BJ (cell line): Measurements from ENCODE around the gene NHSL1. TPM values are rescaled to one million over a fixed set of nuclear protein-coding genes. Genes with fewer than 3 reads are reported as not detected.

ENCODE experiments used
- CTCF ChIA-PET: fragments of 350-600 bp; formaldehyde crosslinking; extraction: SDS; loops from one replicate; lab custom pipeline; 2021; ENCODE audit warnings: antibody characterized with exemption, inconsistent platforms; lab: Yijun Ruan, JAX
- POLR2A ChIA-PET: fragments of 300-600 bp; sonication (Branson Sonifier 250); formaldehyde crosslinking; extraction: SDS; loops from one replicate; lab custom pipeline; 2021; ENCODE audit warnings: antibody characterized with exemption; lab: Charles Lee
- DNase-seq: peaks from one replicate; pipeline ENCODE4 v3.0.0-alpha.2; 2011; ENCODE audit warnings: low read depth
- H3K27me3 ChIP-seq: 2 replicates; pipeline ENCODE4 v1.6.0; 2011; ENCODE audit warnings: low read length; ENCODE audit not compliant: control insufficient read depth, insufficient read depth
- H3K36me3 ChIP-seq: 2 replicates; pipeline ENCODE4 v1.5.1; 2011; ENCODE audit warnings: low read length; ENCODE audit not compliant: control insufficient read depth, insufficient read depth
- H3K4me3 ChIP-seq: 2 replicates; pipeline ENCODE4 v1.5.1; 2011; ENCODE audit warnings: low read depth, mild to moderate bottlenecking, control low read depth, low read length
- polyA plus RNA-seq: library from polyadenylated mRNA; depleted of rRNA; stranded (reverse); fragments of >200 nt; gene quantifications from 2 replicates; pipeline ENCODE4 v1.2.3, GENCODE V29; 2011
- TF ChIP-seq, protein P1 (sequence below): IDR thresholded peaks from 2 replicates; pipeline ENCODE4 v1.5.1; 2011; ENCODE audit warnings: low read depth, mild to moderate bottlenecking, control low read depth, inconsistent platforms, low read length, moderate library complexity; ENCODE audit not compliant: insufficient read depth

NHSL1 gene
- polyA plus RNA-seq, 1 experiment, result 3.6 TPM

DNA sequence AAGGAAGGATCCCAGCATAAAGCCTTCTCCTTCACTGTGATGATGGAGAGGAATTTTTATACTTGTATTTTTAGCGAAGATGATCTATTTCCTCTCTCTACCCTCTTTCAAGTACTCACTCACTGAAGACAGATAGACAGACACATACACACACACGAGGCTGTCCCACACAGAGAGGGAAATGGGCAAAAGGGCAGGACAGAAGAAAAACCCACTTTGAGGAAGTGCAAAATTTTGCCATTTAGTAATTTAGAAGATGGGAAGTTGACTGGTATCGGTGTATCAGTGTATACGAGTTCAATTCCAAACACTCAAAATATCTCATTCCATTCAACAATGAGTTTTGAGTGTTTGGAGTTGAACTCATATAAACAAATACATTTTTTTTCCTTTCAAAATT is 64.4 kb downstream of the NHSL1 start:
- POLR2A ChIA-PET, result interaction anchor here (0.6 kb wide), 1 partner anchor 692 kb away, joined by 3 read pairs; no protein-coding TSS in a partner anchor
- no peak for DNase-seq
- Histone ChIP-seq H3K27me3 (no peaks in the 10 kb centered on the region), H3K36me3 (no peaks in the 10 kb centered on the region), H3K4me3 (no peak overlapping the region)
- TF ChIP-seq, protein P1, sequence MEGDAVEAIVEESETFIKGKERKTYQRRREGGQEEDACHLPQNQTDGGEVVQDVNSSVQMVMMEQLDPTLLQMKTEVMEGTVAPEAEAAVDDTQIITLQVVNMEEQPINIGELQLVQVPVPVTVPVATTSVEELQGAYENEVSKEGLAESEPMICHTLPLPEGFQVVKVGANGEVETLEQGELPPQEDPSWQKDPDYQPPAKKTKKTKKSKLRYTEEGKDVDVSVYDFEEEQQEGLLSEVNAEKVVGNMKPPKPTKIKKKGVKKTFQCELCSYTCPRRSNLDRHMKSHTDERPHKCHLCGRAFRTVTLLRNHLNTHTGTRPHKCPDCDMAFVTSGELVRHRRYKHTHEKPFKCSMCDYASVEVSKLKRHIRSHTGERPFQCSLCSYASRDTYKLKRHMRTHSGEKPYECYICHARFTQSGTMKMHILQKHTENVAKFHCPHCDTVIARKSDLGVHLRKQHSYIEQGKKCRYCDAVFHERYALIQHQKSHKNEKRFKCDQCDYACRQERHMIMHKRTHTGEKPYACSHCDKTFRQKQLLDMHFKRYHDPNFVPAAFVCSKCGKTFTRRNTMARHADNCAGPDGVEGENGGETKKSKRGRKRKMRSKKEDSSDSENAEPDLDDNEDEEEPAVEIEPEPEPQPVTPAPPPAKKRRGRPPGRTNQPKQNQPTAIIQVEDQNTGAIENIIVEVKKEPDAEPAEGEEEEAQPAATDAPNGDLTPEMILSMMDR, result no peak
- CTCF ChIA-PET, result no interaction called here

DNA sequence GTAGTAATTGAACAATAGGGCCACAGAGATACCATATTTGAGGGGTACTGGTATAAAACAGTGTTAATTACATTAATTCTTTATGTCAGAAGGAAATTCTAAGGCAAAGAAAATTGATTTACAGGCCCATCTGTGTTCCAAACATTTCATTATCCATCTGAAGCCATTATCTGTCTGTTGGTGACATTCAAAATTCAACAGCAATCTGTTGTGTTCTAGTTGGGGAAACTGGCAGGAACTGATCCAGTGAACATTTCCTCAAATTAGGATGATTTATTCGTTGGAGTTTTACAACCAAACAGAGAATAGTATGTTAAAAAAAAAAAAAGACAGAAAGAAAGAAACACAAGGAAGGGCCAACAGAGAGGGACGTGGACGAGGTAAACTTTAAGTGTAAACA is 65.2 kb downstream of the NHSL1 start:
- CTCF ChIA-PET, result no interaction called here

DNA sequence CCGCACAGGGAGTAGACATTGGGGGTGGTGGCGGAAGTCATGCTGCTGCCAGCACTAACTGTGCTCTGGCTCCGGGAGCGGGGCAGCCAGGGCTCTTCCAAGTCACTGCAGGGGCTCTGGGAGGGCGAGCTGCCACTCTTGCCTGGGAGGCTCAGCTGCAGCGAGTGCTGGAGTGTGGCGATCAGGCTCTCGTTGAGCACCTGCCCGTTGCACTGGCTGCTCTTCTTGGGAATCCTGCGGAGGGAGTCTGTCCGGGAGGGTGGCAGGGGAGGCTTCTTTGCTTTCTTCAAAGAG is 67.3 kb downstream of the NHSL1 start:
- no peak for DNase-seq
- CTCF ChIA-PET, result interaction anchor here (1.6 to 8.5 kb wide), 2 partner anchors 78 to 157 kb away, joined by 5 to 95 read pairs; no protein-coding TSS in a partner anchor
- TF ChIP-seq, protein P1, result no peak
- Histone ChIP-seq H3K4me3 (no peak overlapping the region), H3K36me3 (no peaks in the 10 kb centered on the region), H3K27me3 (no peaks in the 10 kb centered on the region)
- POLR2A ChIA-PET, result no interaction called here

More for the DNA sequence above, 65.2 kb downstream of the NHSL1 start:
- POLR2A ChIA-PET, result interaction anchor here (0.7 kb wide), 1 partner anchor 684 kb away, joined by 4 read pairs; no protein-coding TSS in a partner anchor
- no peak for DNase-seq
- no peaks in the 10 kb centered on the region for H3K36me3 ChIP-seq
- no peaks in the 10 kb centered on the region for H3K27me3 ChIP-seq
- TF ChIP-seq, protein P1, result no peak
- H3K4me3 ChIP-seq, result no peak overlapping the region

DNA sequence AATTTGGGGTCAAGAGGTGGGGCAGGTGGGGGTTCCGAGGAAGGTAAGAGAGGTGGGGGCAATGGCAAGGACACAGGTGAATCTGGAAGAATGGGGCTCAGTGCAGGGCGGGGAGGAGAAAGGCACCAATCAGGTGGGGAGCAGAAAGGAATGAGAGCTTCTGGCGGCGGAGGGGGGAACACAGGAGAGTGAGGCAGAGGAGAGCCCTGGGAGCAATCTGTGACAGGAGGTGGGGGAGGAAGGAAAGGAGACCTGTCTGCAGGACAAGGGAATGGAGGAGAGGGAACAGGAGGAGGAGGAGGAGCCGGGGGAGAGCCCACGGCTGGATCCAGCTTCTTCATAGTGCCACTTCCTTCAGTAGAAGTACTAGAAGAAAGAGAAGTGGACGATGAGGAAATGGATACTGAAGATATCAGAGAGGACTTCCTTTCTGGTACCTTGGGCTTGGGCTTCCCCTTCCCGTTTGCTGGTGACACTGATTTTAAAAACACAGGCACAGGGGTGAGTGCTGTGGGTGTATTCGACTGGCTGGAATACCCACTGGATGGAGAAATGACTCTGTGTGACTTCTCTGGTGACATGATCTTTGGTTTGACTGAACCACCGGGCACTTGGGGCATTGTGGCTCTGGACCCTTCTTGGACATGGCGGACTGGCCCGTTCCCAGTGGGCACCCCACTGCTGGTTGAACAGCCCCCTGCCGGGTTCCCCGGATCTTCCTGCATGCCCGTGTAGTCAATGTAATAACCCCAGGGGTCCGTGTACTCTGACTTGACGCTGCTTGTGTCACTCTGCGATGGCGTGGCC is 67.8 kb downstream of the NHSL1 start:
- CTCF ChIA-PET, result interaction anchor here (1.6 to 8.5 kb wide), 6 partner anchors 8 to 159 kb away, joined by 5 to 95 read pairs (median 10); partner anchors contain the start of gene NHSL1
- Histone ChIP-seq H3K4me3 (no peak overlapping the region), H3K27me3 (no peaks in the 10 kb centered on the region), H3K36me3 (no peaks in the 10 kb centered on the region)
- POLR2A ChIA-PET, result no interaction called here
- no peak for DNase-seq
- TF ChIP-seq, protein P1, result no peak

DNA sequence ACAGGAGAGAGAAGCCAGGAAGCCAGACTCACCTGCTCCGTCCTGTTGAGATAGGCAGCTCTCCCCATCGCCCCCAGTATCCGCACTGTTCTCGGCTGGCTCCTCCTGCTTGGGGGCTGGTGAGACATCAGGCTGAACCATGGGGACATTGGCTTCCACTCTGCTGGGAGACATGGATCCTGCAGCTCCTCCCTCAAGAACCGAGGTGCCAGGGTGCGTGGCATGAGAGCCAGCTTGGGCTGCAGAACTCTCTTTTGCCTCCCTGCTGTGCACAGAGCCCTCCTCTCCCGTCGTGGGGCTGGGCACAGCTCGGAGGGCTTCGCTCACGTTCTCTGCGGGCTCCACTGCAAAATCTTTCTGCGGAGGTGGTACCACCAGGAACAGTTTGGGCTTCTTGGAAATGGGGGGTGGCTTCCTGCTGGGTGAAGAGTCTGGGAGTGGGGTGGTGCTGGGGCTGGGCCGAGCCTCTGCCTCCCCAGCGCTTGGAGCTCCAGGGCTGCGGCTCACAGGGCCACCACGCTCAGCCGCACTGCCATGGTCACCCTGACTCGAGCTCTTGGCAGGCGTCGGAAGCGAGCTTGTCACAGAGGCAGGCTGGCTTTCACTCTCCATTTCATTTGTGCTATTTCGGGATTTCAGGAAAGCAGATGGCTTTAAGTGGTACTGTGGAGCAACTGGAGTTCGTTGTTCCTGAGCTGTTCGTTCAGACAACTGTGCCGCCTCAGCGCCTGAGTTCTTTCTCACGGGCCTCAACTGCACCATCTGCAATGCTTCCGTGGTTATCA is 68.7 kb downstream of the NHSL1 start:
- CTCF ChIA-PET, result interaction anchor here (0.8 to 8.5 kb wide), 12 partner anchors 9 to 315 kb away, joined by 3 to 95 read pairs (median 10); partner anchors contain the start of gene NHSL1
- Histone ChIP-seq H3K36me3 (no peaks in the 10 kb centered on the region), H3K4me3 (no peak overlapping the region), H3K27me3 (no peaks in the 10 kb centered on the region)
- TF ChIP-seq, protein P1, result no peak
- POLR2A ChIA-PET, result no interaction called here
- no peak for DNase-seq
